Measurements from ENCODE around the gene ACAA2. TPM values are rescaled to one million over a fixed set of nuclear protein-coding genes. Genes with fewer than 3 reads are reported as not detected.

ACAA2 gene
- polyA plus RNA-seq, 1 experiment, result 14.1 TPM

- ChIA-PET POLR2A (no interaction called here), CTCF (interaction anchor here (1.0 to 9.4 kb wide), 3 partner anchors 10 to 334 kb away, joined by 3 to 76 read pairs (median 3); no protein-coding TSS in a partner anchor)
- Histone ChIP-seq H3K4me3 (ENCODE audit: low read depth, low read length) (no peak overlapping the region), H3K27me3 (ENCODE audit: control insufficient read depth, insufficient read depth, low read length) (0 out of 2 replicates have a peak, but pooled peaks cover 2% of the 10 kb centered on the region), H3K36me3 (ENCODE audit: control insufficient read depth, insufficient read depth, low read length) (no peaks in the 10 kb centered on the region)
- no peak for DNase-seq (ENCODE audit: low read depth)
- TF ChIP-seq, protein P1, sequence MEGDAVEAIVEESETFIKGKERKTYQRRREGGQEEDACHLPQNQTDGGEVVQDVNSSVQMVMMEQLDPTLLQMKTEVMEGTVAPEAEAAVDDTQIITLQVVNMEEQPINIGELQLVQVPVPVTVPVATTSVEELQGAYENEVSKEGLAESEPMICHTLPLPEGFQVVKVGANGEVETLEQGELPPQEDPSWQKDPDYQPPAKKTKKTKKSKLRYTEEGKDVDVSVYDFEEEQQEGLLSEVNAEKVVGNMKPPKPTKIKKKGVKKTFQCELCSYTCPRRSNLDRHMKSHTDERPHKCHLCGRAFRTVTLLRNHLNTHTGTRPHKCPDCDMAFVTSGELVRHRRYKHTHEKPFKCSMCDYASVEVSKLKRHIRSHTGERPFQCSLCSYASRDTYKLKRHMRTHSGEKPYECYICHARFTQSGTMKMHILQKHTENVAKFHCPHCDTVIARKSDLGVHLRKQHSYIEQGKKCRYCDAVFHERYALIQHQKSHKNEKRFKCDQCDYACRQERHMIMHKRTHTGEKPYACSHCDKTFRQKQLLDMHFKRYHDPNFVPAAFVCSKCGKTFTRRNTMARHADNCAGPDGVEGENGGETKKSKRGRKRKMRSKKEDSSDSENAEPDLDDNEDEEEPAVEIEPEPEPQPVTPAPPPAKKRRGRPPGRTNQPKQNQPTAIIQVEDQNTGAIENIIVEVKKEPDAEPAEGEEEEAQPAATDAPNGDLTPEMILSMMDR (IDR thresholded peaks at IDR 0.05; ENCODE audit: insufficient read depth, low read depth, low read length), result no peak
These were observed 31.6 kb upstream of the ACAA2 start for GRCh38 chr18:49844903-49845302.

DNA sequence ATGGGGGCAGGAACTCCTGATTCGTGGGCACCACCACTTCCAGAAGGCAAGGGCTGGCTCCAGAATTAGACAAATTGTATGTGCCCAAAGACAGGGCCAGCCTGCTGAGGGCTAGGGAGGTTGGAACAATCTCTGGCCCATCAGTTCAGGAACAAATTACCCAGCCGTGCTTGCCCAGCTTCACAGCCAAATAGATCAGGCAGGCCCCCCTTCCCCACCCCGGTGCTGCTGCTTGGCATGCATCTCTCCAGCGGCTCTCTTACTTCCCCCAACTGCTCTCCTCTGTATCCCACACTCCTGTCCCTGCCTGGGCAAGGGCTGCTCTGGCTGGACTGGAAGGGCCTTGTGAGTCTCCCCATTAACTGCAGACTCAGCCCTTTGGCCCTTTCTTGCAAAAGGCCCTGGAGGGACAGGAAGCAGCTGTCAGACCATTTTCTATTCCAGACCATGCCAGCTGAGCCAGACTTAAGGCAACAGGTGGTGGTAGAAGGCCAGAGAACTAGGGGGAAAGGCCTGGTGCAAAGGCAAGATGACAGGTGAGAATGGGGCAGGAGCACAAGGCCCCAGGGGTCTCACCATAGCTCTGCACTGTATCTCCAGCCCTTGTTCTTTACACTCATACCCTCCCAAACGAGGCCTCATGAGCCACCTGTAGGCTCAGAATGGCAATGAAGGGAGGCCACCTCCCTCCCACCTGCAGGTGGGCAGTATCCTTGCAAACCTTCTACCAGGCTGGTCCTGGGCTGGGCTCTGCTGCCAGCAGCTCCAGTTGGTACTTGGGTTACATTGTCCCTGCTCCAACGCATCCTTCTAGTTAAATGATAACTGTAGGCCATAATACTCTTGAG is 30.7 kb upstream of the ACAA2 start:
- ChIA-PET POLR2A (no interaction called here), CTCF (interaction anchor here (9.4 kb wide), 1 partner anchor 16 kb away, joined by 76 read pairs; no protein-coding TSS in a partner anchor)
- TF ChIP-seq, protein P1 (IDR thresholded peaks at IDR 0.05; ENCODE audit: insufficient read depth, low read depth, low read length), result no peak
- no peak for DNase-seq (ENCODE audit: low read depth)
- Histone ChIP-seq H3K36me3 (ENCODE audit: control insufficient read depth, insufficient read depth, low read length) (no peaks in the 10 kb centered on the region), H3K27me3 (ENCODE audit: control insufficient read depth, insufficient read depth, low read length) (0 out of 2 replicates have a peak, but pooled peaks cover 2% of the 10 kb centered on the region), H3K4me3 (ENCODE audit: low read depth, low read length) (no peak overlapping the region)

DNA sequence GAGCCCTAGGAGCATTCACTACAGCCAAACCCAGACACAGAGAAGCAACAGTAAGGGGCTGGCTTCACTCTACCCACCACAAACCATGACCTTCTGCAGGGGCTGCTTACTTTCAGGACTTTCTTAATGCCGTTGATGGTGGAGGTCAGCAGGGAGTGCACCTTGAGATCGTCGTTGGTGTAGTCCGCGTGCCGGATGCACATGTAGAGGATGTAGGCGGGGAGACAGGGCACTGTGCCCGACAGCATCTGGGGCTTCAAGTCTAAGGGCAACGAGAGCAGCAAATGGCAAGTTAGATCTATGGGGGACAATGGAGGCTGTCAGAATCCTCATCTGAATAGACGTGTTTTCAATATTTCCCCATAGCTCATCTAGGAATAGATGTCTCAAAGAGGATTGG is 29.8 kb upstream of the ACAA2 start:
- Histone ChIP-seq H3K36me3 (ENCODE audit: control insufficient read depth, insufficient read depth, low read length) (no peaks in the 10 kb centered on the region), H3K4me3 (ENCODE audit: low read depth, low read length) (no peak overlapping the region), H3K27me3 (ENCODE audit: control insufficient read depth, insufficient read depth, low read length) (no peaks in the 10 kb centered on the region)
- ChIA-PET POLR2A (no interaction called here), CTCF (interaction anchor here (9.4 kb wide), 1 partner anchor 17 kb away, joined by 76 read pairs; no protein-coding TSS in a partner anchor)
- DNase-seq (ENCODE audit: low read depth), result no peak
- TF ChIP-seq, protein P1 (IDR thresholded peaks at IDR 0.05; ENCODE audit: insufficient read depth, low read depth, low read length), result no peak

DNA sequence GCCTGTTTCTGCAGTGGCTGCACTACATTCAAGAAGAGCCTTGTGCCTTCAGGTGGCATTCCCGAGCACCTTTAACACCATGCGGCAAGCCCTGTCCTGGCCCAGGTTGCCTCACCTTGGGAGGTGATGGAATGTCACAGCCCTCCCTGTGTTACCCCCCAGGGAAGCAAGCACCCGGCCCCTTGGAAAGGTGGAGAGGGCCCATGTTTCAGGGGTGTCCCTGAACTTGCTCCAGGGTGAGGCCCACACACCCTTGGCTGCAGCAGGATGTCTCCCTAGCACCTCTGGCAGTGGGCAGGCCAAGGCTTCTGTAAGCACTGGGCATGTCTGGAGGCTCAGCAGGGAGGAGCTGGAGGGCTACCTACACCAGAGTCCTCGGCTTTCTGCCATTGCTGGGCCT is 29.3 kb upstream of the ACAA2 start:
- ChIA-PET CTCF (interaction anchor here (1.1 to 1.3 kb wide), 2 partner anchors 18 to 332 kb away, joined by 3 to 4 read pairs; no protein-coding TSS in a partner anchor), POLR2A (no interaction called here)
- no peak for DNase-seq (ENCODE audit: low read depth)
- no peaks in the 10 kb centered on the region for H3K27me3 ChIP-seq (ENCODE audit: control insufficient read depth, insufficient read depth, low read length)
- no peak overlapping the region for H3K4me3 ChIP-seq (ENCODE audit: low read depth, low read length)
- H3K36me3 ChIP-seq (ENCODE audit: control insufficient read depth, insufficient read depth, low read length), result no peaks in the 10 kb centered on the region
- TF ChIP-seq, protein P1 (IDR thresholded peaks at IDR 0.05; ENCODE audit: insufficient read depth, low read depth, low read length), result no peak
